Epithelial cell of esophagus (primary cell): ENCODE measurements around the gene KIF26B.

Experiments used
- DNase-seq: peaks from one replicate; pipeline ENCODE4 v3.0.0; 2010; ENCODE audit warnings: low read depth
- H3K4me3 ChIP-seq: 2 replicates; pipeline ENCODE4 v1.5.1; 2011; ENCODE audit warnings: mild to moderate bottlenecking, low read length, control low read depth
- TF ChIP-seq, protein P1 (sequence below): IDR thresholded peaks from 2 replicates; pipeline ENCODE4 v1.5.1; 2011; ENCODE audit warnings: low read depth, mild to moderate bottlenecking, low read length, control low read depth, inconsistent platforms; ENCODE audit not compliant: insufficient read depth; ENCODE audit errors: missing control alignments

The KIF26B gene

DNA sequence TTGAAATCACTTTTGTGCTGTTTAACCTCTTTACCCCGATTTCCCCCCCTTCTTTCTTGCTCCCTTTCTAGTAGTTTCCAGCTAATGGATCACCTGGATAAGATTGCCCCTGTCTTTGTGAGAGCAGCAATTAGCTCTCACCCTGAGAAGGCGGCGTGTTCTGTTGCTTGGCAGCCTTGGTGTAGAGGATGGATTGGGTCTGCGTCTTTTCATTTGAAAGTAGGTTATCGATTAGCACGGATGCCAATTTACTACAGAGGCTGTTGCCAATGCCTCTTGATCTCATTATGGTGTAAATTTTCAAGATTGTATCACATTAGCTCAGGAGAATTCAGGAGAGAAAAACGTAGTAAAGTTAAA, 26.4 kb downstream of the KIF26B start:
- DNase-seq = no peak
- TF ChIP-seq, protein P1, sequence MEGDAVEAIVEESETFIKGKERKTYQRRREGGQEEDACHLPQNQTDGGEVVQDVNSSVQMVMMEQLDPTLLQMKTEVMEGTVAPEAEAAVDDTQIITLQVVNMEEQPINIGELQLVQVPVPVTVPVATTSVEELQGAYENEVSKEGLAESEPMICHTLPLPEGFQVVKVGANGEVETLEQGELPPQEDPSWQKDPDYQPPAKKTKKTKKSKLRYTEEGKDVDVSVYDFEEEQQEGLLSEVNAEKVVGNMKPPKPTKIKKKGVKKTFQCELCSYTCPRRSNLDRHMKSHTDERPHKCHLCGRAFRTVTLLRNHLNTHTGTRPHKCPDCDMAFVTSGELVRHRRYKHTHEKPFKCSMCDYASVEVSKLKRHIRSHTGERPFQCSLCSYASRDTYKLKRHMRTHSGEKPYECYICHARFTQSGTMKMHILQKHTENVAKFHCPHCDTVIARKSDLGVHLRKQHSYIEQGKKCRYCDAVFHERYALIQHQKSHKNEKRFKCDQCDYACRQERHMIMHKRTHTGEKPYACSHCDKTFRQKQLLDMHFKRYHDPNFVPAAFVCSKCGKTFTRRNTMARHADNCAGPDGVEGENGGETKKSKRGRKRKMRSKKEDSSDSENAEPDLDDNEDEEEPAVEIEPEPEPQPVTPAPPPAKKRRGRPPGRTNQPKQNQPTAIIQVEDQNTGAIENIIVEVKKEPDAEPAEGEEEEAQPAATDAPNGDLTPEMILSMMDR = no peak
- H3K4me3 ChIP-seq = no peak overlapping the region

DNA sequence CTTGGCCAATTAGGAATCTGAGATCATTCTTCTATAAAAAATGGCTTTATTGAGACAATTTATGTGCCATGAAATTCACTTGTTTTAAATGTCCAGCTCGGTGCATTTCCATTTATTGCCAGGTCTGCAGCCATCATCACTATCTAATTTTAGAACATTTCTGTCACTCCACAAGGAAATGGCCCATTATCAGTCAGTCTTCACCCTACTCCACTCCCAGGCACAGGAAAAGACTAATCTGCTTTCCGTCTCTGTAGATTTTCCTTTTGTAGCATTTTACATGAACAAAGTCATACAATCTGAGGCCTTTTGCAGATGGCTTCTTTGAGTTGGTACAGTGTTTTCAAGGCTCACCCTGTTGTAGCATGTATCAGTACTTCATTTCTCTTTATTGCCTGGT, 27.2 kb downstream of the KIF26B start:
- TF ChIP-seq, protein P1 = no peak
- no peak for DNase-seq
- H3K4me3 ChIP-seq = no peak overlapping the region

DNA sequence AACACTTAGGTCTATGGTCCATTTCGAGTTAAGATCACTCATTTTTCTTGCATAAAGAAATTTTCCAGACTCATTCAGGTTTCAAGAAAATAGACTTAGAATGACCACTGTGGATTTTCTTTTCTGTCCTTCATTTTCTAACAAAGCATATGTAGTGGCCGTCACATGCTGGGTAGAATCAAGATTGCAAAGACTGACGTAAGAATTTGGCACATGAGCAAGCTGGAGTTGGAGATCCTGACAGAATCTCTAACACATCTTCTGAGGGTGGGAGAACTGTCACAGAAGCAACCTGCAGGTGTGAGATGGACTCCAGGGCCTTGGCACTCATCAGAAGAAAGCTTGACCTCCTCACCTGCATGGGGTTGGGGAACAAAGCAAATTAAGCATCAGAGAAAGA, 28.6 kb downstream of the KIF26B start:
- H3K4me3 ChIP-seq = no peak overlapping the region
- TF ChIP-seq, protein P1 = no peak
- no peak for DNase-seq

DNA sequence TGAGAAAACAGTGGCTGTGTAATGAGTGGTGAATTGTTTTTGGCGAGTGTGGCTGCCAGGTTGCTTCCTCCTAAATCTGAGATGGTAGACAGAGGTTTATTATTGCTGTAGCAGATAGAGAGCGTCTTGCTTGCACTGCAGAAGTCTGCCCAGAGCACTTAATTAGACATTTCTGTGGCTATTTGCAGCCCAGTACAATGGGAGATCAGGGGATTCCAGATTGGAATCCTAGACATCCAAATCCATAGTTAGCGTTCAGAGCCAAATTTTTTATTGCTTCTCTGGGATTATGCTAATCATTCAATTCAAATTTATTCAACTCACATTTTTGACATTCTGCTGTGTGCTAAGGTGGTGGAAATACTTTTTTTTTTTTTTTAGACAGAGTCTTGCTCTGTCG, 30.0 kb downstream of the KIF26B start:
- H3K4me3 ChIP-seq = no peak overlapping the region
- no peak for DNase-seq
- TF ChIP-seq, protein P1 = no peak

DNA sequence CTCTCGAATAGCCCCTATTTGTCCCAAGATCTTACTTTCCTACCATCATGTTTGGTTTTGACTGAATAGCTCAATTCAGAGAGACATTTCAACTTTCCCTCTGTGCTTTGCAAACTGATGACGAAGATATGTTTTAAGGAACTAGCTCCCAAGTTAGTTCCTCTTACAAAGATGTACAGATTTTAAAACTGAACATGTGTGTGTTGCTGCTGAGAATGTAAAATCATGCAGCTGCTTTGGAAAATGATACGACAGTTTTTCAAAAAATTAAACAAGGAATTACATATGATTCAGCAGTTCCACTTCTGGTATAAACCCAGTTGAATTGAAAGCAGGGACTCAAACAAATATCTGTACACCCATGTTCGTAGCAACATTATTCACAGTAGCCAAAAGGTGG, 33.6 kb downstream of the KIF26B start:
- DNase-seq = no peak
- no peak overlapping the region for H3K4me3 ChIP-seq
- TF ChIP-seq, protein P1 = no peak

DNA sequence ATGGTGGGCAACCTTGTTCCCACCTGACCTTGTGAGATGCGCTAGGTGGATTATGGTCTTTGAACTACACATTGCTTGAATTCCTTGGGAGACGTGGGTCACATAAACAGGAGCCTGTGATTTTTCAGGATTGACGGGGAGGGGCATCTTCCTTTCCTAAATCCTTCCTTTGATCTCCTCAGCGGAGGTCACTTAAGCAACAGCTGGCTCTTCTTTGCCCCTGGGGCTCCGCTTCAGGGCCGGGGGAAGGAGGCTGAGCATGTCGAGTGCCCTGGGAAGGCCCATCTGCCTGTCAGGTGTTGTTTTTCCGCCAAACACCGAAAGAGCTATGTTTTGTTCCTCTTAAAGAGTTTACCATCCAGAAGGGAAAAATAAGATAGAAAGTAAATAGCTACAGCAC, 40.6 kb downstream of the KIF26B start:
- no peak overlapping the region for H3K4me3 ChIP-seq
- TF ChIP-seq, protein P1 = no peak
- no peak for DNase-seq

DNA sequence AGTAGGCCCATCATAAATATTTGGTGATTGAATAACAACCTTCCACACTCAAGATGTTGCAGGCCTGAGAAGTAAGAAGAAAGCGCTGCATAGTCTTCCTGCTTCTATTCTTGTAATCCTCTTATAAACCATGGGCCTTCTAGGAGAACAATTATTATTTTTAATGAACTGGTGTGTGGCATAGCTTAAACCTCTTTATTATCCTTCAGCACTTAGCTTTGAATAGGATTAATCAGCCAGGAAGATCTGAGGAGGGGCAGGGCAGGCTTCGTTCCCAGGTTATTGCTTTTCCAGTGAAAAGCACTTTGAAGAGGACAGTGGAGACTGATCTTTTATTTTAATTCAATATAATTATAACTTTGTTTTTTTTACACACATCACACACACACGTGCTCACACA, 42.3 kb downstream of the KIF26B start:
- H3K4me3 ChIP-seq = no peak overlapping the region
- TF ChIP-seq, protein P1 = no peak
- DNase-seq = no peak
